GM12865 (cell line): ENCODE results near the gene MPHOSPH9.

Experiments used
- DNase-seq: peaks from one replicate; pipeline ENCODE4 v3.0.0; 2010; ENCODE audit warnings: low read depth
- H3K4me3 ChIP-seq: 2 replicates; pipeline ENCODE4 v1.5.1; 2011; ENCODE audit warnings: mild to moderate bottlenecking, low read depth, low read length, control low read depth
- CTCF ChIP-seq: IDR thresholded peaks from 2 replicates; pipeline ENCODE4 v1.5.1; 2011; ENCODE audit warnings: low read length, control low read depth, low read depth, inconsistent platforms; ENCODE audit not compliant: insufficient read depth; ENCODE audit errors: missing control alignments

Gene MPHOSPH9

GRCh38 chr12:123232807-123233504 is at the start of gene MPHOSPH9, which contains the start of gene MTRFR:
TSS of gene MPHOSPH9 (minus strand) at chr12:123233141. CDS start at chr12:123230364, 2,777 bp downstream.
TSS of gene MTRFR (plus strand) at chr12:123233436. CDS start at chr12:123253675, 20,239 bp downstream.
- TF ChIP-seq CTCF = no peak
- peak; percentile 100 for DNase-seq
- peak within 1 kb of the TSS; percentile 80 for H3K4me3 ChIP-seq

GRCh38 chr12:123282111-123282510 is 49.2 kb upstream of the MPHOSPH9 start:
- no peak for TF ChIP-seq CTCF
- H3K4me3 ChIP-seq = no peak overlapping the region
- no peak for DNase-seq

GRCh38 chr12:123280971-123281370 is 48.0 kb upstream of the MPHOSPH9 start:
- no peak overlapping the region for H3K4me3 ChIP-seq
- no peak for DNase-seq
- no peak for TF ChIP-seq CTCF

GRCh38 chr12:123278101-123278627 is 45.2 kb upstream of the MPHOSPH9 start:
- no peak overlapping the region for H3K4me3 ChIP-seq
- TF ChIP-seq CTCF = no peak
- DNase-seq = peak; percentile 87

GRCh38 chr12:123273166-123273565 is 40.2 kb upstream of the MPHOSPH9 start:
- DNase-seq = no peak
- TF ChIP-seq CTCF = no peak

GRCh38 chr12:123271001-123271668 is 38.2 kb upstream of the MPHOSPH9 start:
- DNase-seq = peak; percentile 78
- peak; percentile 63 for TF ChIP-seq CTCF
- H3K4me3 ChIP-seq = peak overlapping the region; percentile 61

More at GRCh38 chr12:123273166-123273565, 40.2 kb upstream of the MPHOSPH9 start:
- no peak overlapping the region for H3K4me3 ChIP-seq
